ENCODE data around the gene CEP70.

GRCh38 chr3:138620431-138620830 is 26.4 kb upstream of the CEP70 start:
- TF ChIP-seq CTCF (IDR thresholded peaks at IDR 0.05) = no peak
- no peak for TF ChIP-seq REST (IDR thresholded peaks at IDR 0.05; ENCODE audit: insufficient read depth in 1 of 2, low read depth in 2 of 2, low read length in 1 of 2)
- TF ChIP-seq SIN3A (IDR thresholded peaks at IDR 0.05; ENCODE audit: borderline replicate concordance, insufficient read depth, low read depth, low read length) = no peak
- TF ChIP-seq POLR2AphosphoS5 (IDR thresholded peaks at IDR 0.05; ENCODE audit: low read depth, low read length) = no peak
- no peak for TF ChIP-seq TCF7L2 (IDR thresholded peaks at IDR 0.05; ENCODE audit: low read depth, low read length)
